HG02642 (cell line): ENCODE data around the gene SCN8A.
"Not testable (repeated sequence)": the region's sequence is repeated elsewhere in the genome, so short reads cannot be mapped to it uniquely, and the experiment has no call there.

Experiments used
- ATAC-seq: cut with Tn5 transposase; IDR thresholded peaks from one replicate; pipeline ENCODE4 v1.9.1; 2021; ENCODE audit warnings: mild to moderate bottlenecking; ENCODE audit not compliant: unreplicated experiment, poor library complexity

The SCN8A gene

GRCh38 chr12:51621156-51621922, 30.3 kb downstream of the SCN8A start:
- ATAC-seq: no peak

GRCh38 chr12:51622564-51622963, 31.5 kb downstream of the SCN8A start:
- ATAC-seq: no peak

- ATAC-seq: no peak
These were observed 34.3 kb downstream of the SCN8A start for GRCh38 chr12:51625370-51625769.

- ATAC-seq: no peak
These were observed 35.1 kb downstream of the SCN8A start for GRCh38 chr12:51626115-51626514.

GRCh38 chr12:51626629-51627028, 35.6 kb downstream of the SCN8A start:
- ATAC-seq: no peak

GRCh38 chr12:51630256-51630880, 39.3 kb downstream of the SCN8A start:
- no peak for ATAC-seq

DNA sequence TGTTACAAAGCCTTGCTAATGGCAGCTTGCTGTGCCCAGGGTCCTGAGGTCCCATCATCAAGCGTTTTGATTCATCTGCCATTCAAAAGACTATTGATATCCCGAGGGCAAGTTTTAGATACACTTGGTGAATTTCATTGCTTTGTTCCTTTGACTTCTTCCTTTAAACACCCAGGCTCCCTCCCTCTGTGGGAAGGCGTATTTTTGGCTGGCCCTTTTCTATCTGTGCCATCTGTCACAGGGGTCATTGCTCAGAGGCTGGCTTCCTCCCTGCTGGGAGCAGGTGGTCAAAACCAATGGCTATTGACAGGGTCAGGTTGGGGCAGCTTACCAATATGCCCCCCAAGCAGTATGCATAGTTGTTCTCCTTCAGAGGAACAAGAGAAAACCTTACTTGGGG, 40.0 kb downstream of the SCN8A start:
- no peak for ATAC-seq

GRCh38 chr12:51631591-51631990, 40.6 kb downstream of the SCN8A start:
- no peak for ATAC-seq

DNA sequence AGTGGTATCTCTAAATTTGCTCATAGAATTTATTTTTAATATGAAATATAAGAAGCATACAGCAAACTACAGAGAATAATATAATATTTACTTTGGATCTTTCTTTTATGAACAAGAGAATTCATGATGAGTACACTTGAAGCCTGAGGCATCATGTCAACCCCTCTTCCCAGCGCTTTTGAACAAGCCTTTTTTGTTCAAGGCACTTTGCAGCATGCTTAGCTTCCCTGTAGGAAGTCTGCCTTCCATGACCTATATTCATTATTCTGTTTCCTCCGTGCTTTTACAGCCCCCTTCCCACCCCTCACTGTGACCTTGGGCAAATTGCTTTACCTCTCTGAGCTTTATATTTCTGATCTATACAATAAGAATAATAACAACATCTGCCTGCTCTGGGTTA, 41.6 kb downstream of the SCN8A start:
- no peak for ATAC-seq

DNA sequence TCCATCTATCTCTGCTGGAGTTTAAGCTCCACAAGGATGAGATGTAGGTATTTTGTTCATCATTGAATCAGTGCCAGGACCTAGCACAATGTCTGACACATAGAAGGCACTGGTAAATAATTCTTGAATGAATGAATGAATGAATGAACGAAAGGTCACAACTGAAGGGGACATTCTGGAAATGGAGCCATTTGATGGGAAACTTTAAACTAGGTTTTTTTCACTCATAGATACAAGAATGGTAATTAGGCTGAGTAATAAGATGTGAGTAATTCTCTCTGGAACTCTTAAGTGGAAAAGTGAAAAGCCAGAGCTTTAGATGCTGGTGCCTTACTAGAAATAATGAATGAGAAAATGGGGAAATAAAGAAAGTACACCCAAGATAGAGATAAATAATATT, 44.3 kb downstream of the SCN8A start:
- ATAC-seq: no peak

GRCh38 chr12:51636581-51636980, 45.5 kb downstream of the SCN8A start:
- no peak for ATAC-seq

- ATAC-seq: no peak
These were observed 46.0 kb downstream of the SCN8A start for GRCh38 chr12:51636986-51637385.

GRCh38 chr12:51639361-51639760, 48.3 kb downstream of the SCN8A start:
- ATAC-seq: no peak

DNA sequence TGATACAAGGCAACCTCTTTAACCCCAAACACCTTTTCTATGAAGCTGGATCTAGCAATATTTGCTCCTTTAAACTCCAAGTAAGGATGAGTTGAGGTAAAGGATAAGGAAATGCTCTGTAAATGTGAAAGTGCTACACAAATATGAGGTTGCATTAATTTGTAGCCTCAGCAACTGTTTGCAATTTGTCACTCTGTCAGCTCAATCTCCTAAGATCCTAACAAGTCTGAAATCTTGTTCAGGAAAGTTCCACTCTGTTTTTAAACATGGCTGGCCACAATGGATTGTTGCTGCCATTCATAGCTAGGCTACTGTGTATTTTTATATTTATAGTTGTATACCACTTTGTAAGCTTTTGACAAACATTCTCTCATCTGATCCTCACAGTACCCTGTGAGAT, 51.3 kb downstream of the SCN8A start:
- no peak for ATAC-seq

DNA sequence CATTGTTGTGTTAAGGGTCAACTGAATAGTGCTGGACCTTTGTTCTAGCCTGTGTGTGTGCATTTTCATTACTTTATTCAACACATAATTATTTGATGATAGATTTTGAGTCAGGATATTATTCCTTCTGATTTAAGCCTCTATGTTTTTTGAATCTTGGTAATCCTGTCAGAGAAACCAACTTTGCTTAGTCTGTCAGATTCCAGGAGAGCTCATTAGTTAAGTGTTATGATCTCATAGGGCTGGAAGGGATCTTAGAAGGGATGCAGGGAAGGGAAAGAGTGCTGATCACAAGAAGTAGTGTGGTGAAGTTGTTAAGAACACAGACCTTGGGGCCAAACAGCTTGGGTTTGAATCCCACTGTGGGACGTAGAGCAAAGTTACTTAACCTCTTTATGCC, 52.9 kb downstream of the SCN8A start:
- no peak for ATAC-seq

DNA sequence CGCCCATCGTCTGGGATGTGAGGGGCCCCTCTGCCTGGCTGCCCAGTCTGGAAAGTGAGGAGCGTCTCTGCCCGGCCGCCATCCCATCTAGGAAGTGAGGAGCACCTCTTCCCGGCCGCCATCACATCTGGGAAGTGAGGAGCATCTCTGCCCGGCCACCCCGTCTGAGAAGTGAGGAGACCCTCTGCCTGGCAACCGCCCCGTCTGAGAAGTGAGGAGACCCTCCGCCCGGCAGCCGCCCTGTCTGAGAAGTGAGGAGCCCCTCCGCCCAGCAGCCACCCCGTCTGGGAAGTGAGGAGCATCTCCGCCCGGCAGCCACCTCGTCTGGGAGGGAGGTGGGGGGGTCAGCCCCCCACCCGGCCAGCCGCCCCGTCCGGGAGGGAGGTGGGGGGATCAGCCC, 53.7 kb downstream of the SCN8A start:
- ATAC-seq: not testable (repeated sequence)

DNA sequence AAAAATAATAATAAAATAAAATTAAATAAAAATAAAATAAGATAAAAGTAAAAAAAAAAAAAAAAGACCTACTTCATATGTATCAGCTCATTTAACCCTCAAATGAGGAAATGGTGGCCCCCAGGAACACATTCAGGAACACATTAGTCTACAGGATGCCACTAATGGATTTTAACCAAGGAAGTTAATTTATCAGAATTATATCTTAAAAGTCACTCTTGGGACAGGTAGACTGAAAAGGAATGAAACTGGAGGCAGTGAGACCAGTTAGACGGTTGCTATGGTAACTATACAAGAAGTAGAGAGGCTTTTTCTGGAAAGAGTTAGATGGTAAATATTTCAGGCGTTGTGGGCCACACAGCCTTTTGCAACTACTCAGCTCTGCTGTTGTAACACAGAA, 54.9 kb downstream of the SCN8A start:
- no peak for ATAC-seq

- no peak for ATAC-seq
These were observed 56.6 kb downstream of the SCN8A start for GRCh38 chr12:51647647-51648046.

DNA sequence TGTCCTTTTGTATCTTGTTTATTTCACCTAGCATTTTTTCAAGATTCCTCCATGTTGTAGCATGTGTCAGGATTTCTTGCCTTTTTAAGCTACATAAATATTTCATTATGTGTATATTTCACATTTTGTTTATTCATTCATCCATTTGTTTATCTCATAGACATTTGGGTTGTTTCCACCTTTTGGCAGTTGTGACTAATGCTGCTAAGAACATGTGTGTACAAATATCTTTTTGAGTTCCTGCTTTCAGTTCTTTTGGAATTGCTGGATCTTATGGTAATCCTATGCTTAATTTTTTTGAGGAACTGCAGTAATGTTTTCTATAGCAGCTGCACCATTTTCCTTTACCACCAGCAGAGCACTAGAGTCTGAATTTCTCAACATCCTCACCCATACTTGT, 62.4 kb downstream of the SCN8A start:
- ATAC-seq: no peak

DNA sequence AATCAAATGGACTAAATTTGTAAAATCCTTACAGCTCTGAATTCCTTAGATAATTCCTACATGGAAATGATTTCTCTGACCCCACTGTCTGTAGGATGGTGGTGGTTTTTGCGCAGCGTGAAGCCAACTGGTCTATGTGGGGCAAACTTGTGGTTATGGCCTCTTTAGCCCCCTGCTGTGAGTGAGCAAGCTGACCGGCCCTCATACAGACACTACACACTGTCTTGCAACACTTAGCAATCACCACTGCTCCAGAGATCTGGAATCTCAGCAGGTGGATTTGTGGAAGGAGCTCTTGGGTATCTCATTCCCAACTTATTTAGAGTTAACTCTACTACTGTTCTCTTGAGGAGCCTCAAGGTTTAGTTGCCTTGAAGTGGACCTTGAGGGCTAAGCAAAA, 70.2 kb downstream of the SCN8A start:
- no peak for ATAC-seq

DNA sequence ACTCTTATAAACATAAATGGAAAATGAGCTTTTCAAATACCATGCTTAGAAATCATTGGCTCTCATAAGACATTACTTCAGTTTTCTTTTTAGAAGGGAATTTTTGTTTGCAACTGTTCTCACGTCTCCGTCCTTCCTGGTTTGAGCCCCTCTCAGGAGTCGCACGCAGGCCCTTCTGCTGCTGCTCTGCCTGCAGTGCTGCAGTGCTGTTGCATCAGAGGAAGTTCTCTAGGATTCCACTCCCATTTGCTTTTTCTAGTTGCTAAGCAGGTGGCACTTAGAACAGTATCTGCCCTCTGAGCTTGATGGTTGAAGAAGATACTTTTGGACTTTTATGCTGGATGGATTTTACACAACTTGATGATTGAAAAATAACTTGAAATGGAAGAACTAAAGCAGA, 70.8 kb downstream of the SCN8A start:
- no peak for ATAC-seq

GRCh38 chr12:51662728-51663154, 71.7 kb downstream of the SCN8A start:
- ATAC-seq: no peak
